HUES6 (cell line): ENCODE data around the gene C10orf62.
"Not testable (repeated sequence)": the region's sequence is repeated elsewhere in the genome, so short reads cannot be mapped to it uniquely, and the experiment has no call there.

Experiments
- H3K27ac ChIP-seq: 2 replicates; pipeline ENCODE4 v1.7.0; 2013; ENCODE audit warnings: low read depth, mild to moderate bottlenecking, low read length, inconsistent platforms
- H3K27me3 ChIP-seq: 2 replicates; pipeline ENCODE4 v1.6.1; 2013; ENCODE audit warnings: low read length; ENCODE audit not compliant: control insufficient read depth, insufficient read depth
- H3K36me3 ChIP-seq: 2 replicates; pipeline ENCODE4 v1.6.1; 2013; ENCODE audit warnings: low read length; ENCODE audit not compliant: control insufficient read depth, insufficient read depth
- H3K4me1 ChIP-seq: 2 replicates; pipeline ENCODE4 v1.6.1; 2013; ENCODE audit warnings: low read length; ENCODE audit not compliant: control insufficient read depth, insufficient read depth
- H3K4me3 ChIP-seq: 2 replicates; pipeline ENCODE4 v1.5.1; 2013; ENCODE audit warnings: low read depth, low read length
- H3K9ac ChIP-seq: one replicate; pipeline ENCODE4 v1.6.1; 2013; ENCODE audit warnings: mild to moderate bottlenecking, low read length
- H3K9me3 ChIP-seq: 2 replicates; pipeline ENCODE4 v1.6.1; 2013; ENCODE audit warnings: low read depth, low read length; ENCODE audit not compliant: control insufficient read depth, insufficient read depth

Gene C10orf62

DNA sequence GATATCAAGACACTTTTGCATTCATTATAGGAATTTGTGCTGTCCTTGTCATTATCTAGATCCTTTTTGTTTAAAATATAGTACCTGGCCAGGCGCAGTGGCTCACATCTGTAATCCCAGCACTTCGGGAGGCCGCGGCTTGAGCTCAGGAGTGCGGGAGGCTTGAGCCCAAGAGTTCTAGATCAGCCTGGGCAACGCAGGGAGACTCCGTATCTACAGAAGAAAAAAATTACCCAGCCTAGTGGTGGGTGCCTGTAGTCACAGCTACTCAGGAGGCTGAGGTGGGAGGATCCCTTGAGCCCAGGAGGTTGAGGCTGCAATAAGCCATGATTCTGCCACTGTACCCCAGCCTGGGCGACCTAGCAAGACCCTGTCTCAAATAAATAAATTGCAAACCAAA, 44.4 kb downstream of the C10orf62 start:
- no peaks in the 10 kb centered on the region for H3K9me3 ChIP-seq
- peaks cover 3% of the 10 kb centered on the region; the same call in 1 of the 2 replicates for H3K4me1 ChIP-seq
- H3K36me3 ChIP-seq: no peaks in the 10 kb centered on the region
- H3K9ac ChIP-seq: peak overlapping the region; percentile 54
- peak overlapping the region; percentile 89 for H3K4me3 ChIP-seq
- no peak overlapping the region for H3K27ac ChIP-seq
- no peaks in the 10 kb centered on the region for H3K27me3 ChIP-seq

GRCh38 chr10:97635577-97635976, 46.1 kb downstream of the C10orf62 start:
- no peaks in the 10 kb centered on the region for H3K27me3 ChIP-seq
- H3K9me3 ChIP-seq: no peaks in the 10 kb centered on the region
- H3K36me3 ChIP-seq: no peaks in the 10 kb centered on the region
- no peak overlapping the region for H3K4me3 ChIP-seq
- H3K4me1 ChIP-seq: peaks cover 3% of the 10 kb centered on the region; the same call in 1 of the 2 replicates
- H3K9ac ChIP-seq: no peak overlapping the region
- no peak overlapping the region for H3K27ac ChIP-seq

DNA sequence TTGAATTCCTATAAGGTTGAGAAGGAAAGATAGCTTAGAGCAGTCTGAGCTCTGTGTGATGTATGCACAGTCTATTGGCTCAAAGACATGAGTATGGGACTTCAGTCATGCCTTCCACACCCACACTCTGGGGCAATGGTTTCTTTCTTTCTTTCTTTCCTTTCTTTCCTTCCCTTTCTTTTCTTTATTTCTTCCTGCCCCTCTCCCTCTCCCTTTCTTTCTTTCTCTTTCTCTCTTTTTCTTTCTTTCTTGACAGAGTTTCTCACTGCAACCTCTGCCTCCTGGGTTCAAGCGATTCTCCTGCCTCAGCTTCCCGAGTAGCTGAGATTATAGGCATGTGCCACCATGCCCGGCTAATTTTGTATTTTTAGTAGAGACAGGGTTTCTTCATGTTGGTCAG, 49.6 kb downstream of the C10orf62 start:
- H3K36me3 ChIP-seq, H3K4me3 ChIP-seq, H3K27me3 ChIP-seq, H3K9ac ChIP-seq, H3K9me3 ChIP-seq, H3K4me1 ChIP-seq, H3K27ac ChIP-seq: not testable (repeated sequence)

DNA sequence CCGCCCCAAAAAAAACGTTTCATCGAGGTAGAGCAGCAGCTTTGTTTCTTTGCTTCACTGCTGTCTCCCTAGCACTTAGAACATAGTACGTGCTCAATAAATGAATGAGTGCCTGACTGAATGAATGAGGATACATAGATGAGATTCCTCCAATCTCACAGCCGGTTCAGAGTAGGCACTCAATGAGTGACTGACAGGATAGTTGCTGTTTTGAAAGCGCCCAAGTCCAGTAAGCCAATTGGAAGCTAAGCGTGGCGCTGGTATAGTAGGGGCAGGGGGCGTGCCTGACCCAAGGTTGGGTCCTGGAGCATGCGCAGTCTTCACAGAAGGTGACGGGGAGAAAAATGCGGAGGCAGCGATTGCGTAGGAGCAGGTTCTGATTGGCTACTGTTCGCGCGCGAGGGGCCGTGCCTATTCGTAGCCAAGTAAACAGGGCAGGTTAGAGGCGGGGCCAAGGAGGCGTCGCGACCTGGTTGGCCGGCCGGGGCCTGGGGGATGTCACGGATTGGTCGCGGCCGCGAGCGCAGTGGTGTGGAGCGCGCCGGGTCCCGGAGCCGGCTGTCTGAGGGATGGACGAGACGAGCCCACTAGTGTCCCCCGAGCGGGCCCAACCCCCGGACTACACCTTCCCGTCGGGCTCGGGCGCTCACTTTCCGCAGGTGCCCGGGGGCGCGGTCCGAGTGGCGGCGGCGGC, 50.8 kb downstream of the C10orf62 start, which contains the start of gene PI4K2A:
PI4K2A (plus strand) TSS at position 498 of the 694 bp plus-strand sequence; CDS start at position 570, 72 bp downstream.
- H3K36me3 ChIP-seq: peaks cover 15% of the 10 kb centered on the region
- peaks cover 7% of the 10 kb centered on the region for H3K4me1 ChIP-seq
- no peaks in the 10 kb centered on the region for H3K27me3 ChIP-seq
- peak within 1 kb of the TSS; percentile 88 for H3K4me3 ChIP-seq
- no peak within 1 kb of the TSS for H3K27ac ChIP-seq
- peak within 1 kb of the TSS; percentile 86 for H3K9ac ChIP-seq
- no peaks in the 10 kb centered on the region for H3K9me3 ChIP-seq
